OCI-LY3 (cell line): ENCODE data around the gene FAM50A.

Source experiments
- EZH2phosphoT487 ChIP-seq: fragments of 200-600 bp; shearing (Covaris generic); IDR thresholded peaks from 2 replicates; pipeline ENCODE4 v1.6.1; 2018; ENCODE audit warnings: antibody characterized with exemption, mixed run types, low read depth
- TF ChIP-seq, protein P1 (sequence below): fragments of 200-600, 300-600 bp; sonication (generic); IDR thresholded peaks from 2 replicates; pipeline ENCODE4 v1.5.1; 2014; ENCODE audit warnings: antibody characterized with exemption, low read length, low read depth

- TF ChIP-seq, protein P1, sequence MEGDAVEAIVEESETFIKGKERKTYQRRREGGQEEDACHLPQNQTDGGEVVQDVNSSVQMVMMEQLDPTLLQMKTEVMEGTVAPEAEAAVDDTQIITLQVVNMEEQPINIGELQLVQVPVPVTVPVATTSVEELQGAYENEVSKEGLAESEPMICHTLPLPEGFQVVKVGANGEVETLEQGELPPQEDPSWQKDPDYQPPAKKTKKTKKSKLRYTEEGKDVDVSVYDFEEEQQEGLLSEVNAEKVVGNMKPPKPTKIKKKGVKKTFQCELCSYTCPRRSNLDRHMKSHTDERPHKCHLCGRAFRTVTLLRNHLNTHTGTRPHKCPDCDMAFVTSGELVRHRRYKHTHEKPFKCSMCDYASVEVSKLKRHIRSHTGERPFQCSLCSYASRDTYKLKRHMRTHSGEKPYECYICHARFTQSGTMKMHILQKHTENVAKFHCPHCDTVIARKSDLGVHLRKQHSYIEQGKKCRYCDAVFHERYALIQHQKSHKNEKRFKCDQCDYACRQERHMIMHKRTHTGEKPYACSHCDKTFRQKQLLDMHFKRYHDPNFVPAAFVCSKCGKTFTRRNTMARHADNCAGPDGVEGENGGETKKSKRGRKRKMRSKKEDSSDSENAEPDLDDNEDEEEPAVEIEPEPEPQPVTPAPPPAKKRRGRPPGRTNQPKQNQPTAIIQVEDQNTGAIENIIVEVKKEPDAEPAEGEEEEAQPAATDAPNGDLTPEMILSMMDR = no peak
- no peak for TF ChIP-seq EZH2phosphoT487
These were observed 5.7 kb upstream of the FAM50A start for GRCh38 chrX:154437971-154438893.
